PC-3 (cell line): Measurements from ENCODE around the gene KCNB1. TPM values are rescaled to one million over a fixed set of nuclear protein-coding genes. Genes with fewer than 3 reads are reported as not detected.

Experiments used
- ATAC-seq: fragments of 200-7000 bp; cut with Tn5 transposase; 2 replicates; pipeline ENCODE4 v1.9.1; 2020; ENCODE audit warnings: mild to moderate bottlenecking, moderate library complexity
- BruUV-seq: library from RNA; stranded (reverse); fragments of 400-500 nt; replicated peaks from 2 replicates; lab custom pipeline; 2021; lab: Mats Ljungman, UMichigan
- CTCF ChIA-PET: fragments of 300-600 bp; sonication (Branson Sonifier 250); formaldehyde crosslinking; loops from one replicate; lab custom pipeline; 2022; ENCODE audit warnings: antibody characterized with exemption; lab: Charles Lee
- POLR2A ChIA-PET: fragments of 300-600 bp; sonication (Branson Sonifier 250); formaldehyde crosslinking; loops from one replicate; lab custom pipeline; 2022; ENCODE audit warnings: antibody characterized with exemption; ENCODE audit not compliant: unreplicated experiment; lab: Charles Lee
- DNase-seq: peaks from one replicate; pipeline ENCODE4 v3.0.0-alpha.2; 2015
- H2AFZ ChIP-seq: fragments of 300-600 bp; sonication (generic); 2 replicates; pipeline ENCODE4 v1.6.0; 2016; ENCODE audit warnings: antibody characterized with exemption, low read length
- H3F3A ChIP-seq: fragments of 300-600 bp; sonication (generic); one replicate; pipeline ENCODE4 v1.6.0; 2017; ENCODE audit warnings: antibody characterized with exemption, low read length, control low read depth, mild to moderate bottlenecking; ENCODE audit not compliant: unreplicated experiment
- H3K27ac ChIP-seq: fragments of 300-600 bp; sonication (generic); 2 replicates; pipeline ENCODE4 v1.5.1; 2016; ENCODE audit warnings: mild to moderate bottlenecking, low read length
- H3K27me3 ChIP-seq: fragments of 300-600 bp; sonication (generic); 2 replicates; pipeline ENCODE4 v1.6.1; 2016; ENCODE audit warnings: low read length, mixed read lengths
- H3K36me3 ChIP-seq: fragments of 300-600 bp; sonication (generic); 2 replicates; pipeline ENCODE4 v1.6.1; 2016; ENCODE audit warnings: low read depth, mixed run types, low read length, mixed read lengths
- H3K4me1 ChIP-seq: fragments of 300-600 bp; sonication (generic); 2 replicates; pipeline ENCODE4 v1.5.1; 2016; ENCODE audit warnings: low read length; ENCODE audit not compliant: insufficient read depth
- H3K4me2 ChIP-seq: fragments of 300-600 bp; sonication (generic); 2 replicates; pipeline ENCODE4 v1.6.0; 2016; ENCODE audit warnings: low read length
- H3K4me3 ChIP-seq: fragments of 300-600 bp; sonication (generic); 2 replicates; pipeline ENCODE4 v1.5.1; 2016; ENCODE audit warnings: mild to moderate bottlenecking, low read length, mixed read lengths
- H3K79me2 ChIP-seq: fragments of 300-600 bp; sonication (generic); 2 replicates; pipeline ENCODE4 v1.6.1; 2017; ENCODE audit warnings: low read length, mixed read lengths
- H3K9ac ChIP-seq: fragments of 300-600 bp; sonication (generic); 2 replicates; pipeline ENCODE4 v1.6.0; 2016; ENCODE audit warnings: mild to moderate bottlenecking, low read length
- H3K9me2 ChIP-seq: fragments of 300-600 bp; sonication (generic); replicated peaks from 2 replicates; pipeline ENCODE4 v1.6.1; 2016; ENCODE audit warnings: mixed run types, low read length, mixed read lengths
- H3K9me3 ChIP-seq: fragments of 300-600 bp; sonication (generic); 2 replicates; pipeline ENCODE4 v1.6.1; 2016; ENCODE audit warnings: low read length, mixed read lengths
- H4K20me1 ChIP-seq: fragments of 300-600 bp; sonication (generic); 2 replicates; pipeline ENCODE4 v1.6.1; 2016; ENCODE audit warnings: low read length, mixed read lengths
- EZH2 ChIP-seq: fragments of 300-600 bp; sonication (generic); IDR thresholded peaks from one replicate; pipeline ENCODE4 v1.6.1; 2017; ENCODE audit warnings: antibody characterized with exemption, mild to moderate bottlenecking, low read length; ENCODE audit not compliant: unreplicated experiment
- EZH2phosphoT487 ChIP-seq: fragments of 300-600 bp; sonication (generic); IDR thresholded peaks from 2 replicates; pipeline ENCODE4 v1.6.1; 2018; ENCODE audit warnings: mild to moderate bottlenecking, antibody characterized with exemption, low read length, borderline replicate concordance
- intact Hi-C: fragments of 100-400 bp; cut with micrococcal nuclease; formaldehyde crosslinking; loops from 2 replicates; pipeline ENCODE4 v1.9.0; 2023
- total RNA-seq: library from RNA; depleted of rRNA; stranded (reverse); fragments of >200 nt; gene quantifications from 2 replicates; pipeline ENCODE4 v1.2.3, GENCODE V29; 2014
- TF ChIP-seq, protein P1 (sequence below): fragments of 300-600 bp; sonication (generic); conservative IDR thresholded peaks from 2 replicates; pipeline ENCODE4 v1.5.1; 2017; ENCODE audit warnings: antibody characterized with exemption, low read depth, mild to moderate bottlenecking, low read length

Gene KCNB1
- total RNA-seq, 1 experiment from 2014 or later, result 0.04 TPM

- Histone ChIP-seq H3K4me1 (no peaks in the 10 kb centered on the region), H3K27ac (no peak overlapping the region), H3K9ac (no peak overlapping the region), H3K4me3 (no peak overlapping the region), H2AFZ (no peak overlapping the region), H3K27me3 (peaks cover 48% of the 10 kb centered on the region), H4K20me1 (no peaks in the 10 kb centered on the region), H3K9me2 (no peaks in the 10 kb centered on the region), H3F3A (no peaks in the 10 kb centered on the region), H3K9me3 (no peaks in the 10 kb centered on the region), H3K4me2 (no peak overlapping the region), H3K36me3 (no peaks in the 10 kb centered on the region), H3K79me2 (no peaks in the 10 kb centered on the region)
- ChIA-PET POLR2A (no interaction called here), CTCF (no interaction called here)
- intact Hi-C loops, result no loop called here
- no peak for ATAC-seq
- TF ChIP-seq, protein P1, sequence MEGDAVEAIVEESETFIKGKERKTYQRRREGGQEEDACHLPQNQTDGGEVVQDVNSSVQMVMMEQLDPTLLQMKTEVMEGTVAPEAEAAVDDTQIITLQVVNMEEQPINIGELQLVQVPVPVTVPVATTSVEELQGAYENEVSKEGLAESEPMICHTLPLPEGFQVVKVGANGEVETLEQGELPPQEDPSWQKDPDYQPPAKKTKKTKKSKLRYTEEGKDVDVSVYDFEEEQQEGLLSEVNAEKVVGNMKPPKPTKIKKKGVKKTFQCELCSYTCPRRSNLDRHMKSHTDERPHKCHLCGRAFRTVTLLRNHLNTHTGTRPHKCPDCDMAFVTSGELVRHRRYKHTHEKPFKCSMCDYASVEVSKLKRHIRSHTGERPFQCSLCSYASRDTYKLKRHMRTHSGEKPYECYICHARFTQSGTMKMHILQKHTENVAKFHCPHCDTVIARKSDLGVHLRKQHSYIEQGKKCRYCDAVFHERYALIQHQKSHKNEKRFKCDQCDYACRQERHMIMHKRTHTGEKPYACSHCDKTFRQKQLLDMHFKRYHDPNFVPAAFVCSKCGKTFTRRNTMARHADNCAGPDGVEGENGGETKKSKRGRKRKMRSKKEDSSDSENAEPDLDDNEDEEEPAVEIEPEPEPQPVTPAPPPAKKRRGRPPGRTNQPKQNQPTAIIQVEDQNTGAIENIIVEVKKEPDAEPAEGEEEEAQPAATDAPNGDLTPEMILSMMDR, result no peak
- TF ChIP-seq EZH2, result no peak
- no peak for TF ChIP-seq EZH2phosphoT487
- DNase-seq, result no peak
- BruUV-seq, result no TSS peak
Observed at GRCh38 chr20:49375170-49375569, 107.3 kb downstream of the KCNB1 start.

GRCh38 chr20:49372095-49372734 lies 110.3 kb downstream of the KCNB1 start:
- H3K4me1 ChIP-seq, result no peaks in the 10 kb centered on the region
- DNase-seq (no peak), ATAC-seq (no peak)
- ChIA-PET CTCF (no interaction called here), POLR2A (no interaction called here)
- no peaks in the 10 kb centered on the region for H3K9me2 ChIP-seq
- no peaks in the 10 kb centered on the region for H3K9me3 ChIP-seq
- H3K4me2 ChIP-seq, result no peak overlapping the region
- no TSS peak for BruUV-seq
- no peak overlapping the region for H2AFZ ChIP-seq
- intact Hi-C loops, result no loop called here
- no peaks in the 10 kb centered on the region for H3F3A ChIP-seq
- H3K27me3 ChIP-seq, result peaks cover 66% of the 10 kb centered on the region
- H3K27ac ChIP-seq, result no peak overlapping the region
- no peak overlapping the region for H3K4me3 ChIP-seq
- H3K9ac ChIP-seq, result no peak overlapping the region
- H3K79me2 ChIP-seq, result no peaks in the 10 kb centered on the region
- TF ChIP-seq, protein P1, result no peak
- TF ChIP-seq EZH2 (no peak), EZH2phosphoT487 (no peak)
- no peaks in the 10 kb centered on the region for H4K20me1 ChIP-seq
- H3K36me3 ChIP-seq, result no peaks in the 10 kb centered on the region

DNA sequence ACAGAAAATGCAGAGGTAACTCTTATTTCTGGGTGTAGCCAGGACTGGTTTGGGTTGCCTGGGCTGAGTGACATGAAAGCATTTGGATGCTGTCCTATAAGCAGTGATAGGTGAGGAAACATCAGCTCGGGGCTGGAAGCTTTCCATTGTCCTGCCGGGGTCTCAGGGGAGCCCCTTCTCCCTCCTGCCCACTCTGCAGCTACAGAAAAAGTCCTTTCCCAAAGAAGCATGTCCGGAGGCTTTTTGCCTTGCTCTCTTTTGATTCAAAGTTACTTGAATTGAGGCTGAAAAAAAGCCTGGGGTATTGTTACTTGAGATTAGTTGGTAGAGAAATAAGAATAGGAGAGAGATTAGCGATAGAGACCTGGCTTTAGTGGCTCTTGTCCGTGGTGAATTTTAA lies 113.9 kb downstream of the KCNB1 start:
- Histone ChIP-seq H3F3A (no peaks in the 10 kb centered on the region), H3K9ac (no peak overlapping the region), H2AFZ (no peak overlapping the region), H3K36me3 (no peaks in the 10 kb centered on the region), H3K27ac (no peak overlapping the region), H3K9me2 (no peaks in the 10 kb centered on the region), H3K4me1 (no peaks in the 10 kb centered on the region), H4K20me1 (no peaks in the 10 kb centered on the region), H3K9me3 (no peaks in the 10 kb centered on the region), H3K4me3 (no peak overlapping the region), H3K4me2 (no peak overlapping the region), H3K79me2 (no peaks in the 10 kb centered on the region), H3K27me3 (peaks cover 84% of the 10 kb centered on the region)
- intact Hi-C loops, result no loop called here
- TF ChIP-seq EZH2phosphoT487, result no peak
- TF ChIP-seq EZH2, result no peak
- TF ChIP-seq, protein P1, result no peak
- POLR2A ChIA-PET, result no interaction called here
- DNase-seq (no peak), ATAC-seq (no peak)
- no TSS peak for BruUV-seq
- CTCF ChIA-PET, result no interaction called here
